A549 (cell line): Measurements from ENCODE around the gene SHC1. TPM values are rescaled to one million over a fixed set of nuclear protein-coding genes. Genes with fewer than 3 reads are reported as not detected.

ENCODE experiments used
- ATAC-seq, 2 experiments: fragments of 200-7000 bp in 1 of 2; fragments of >200 bp in 1 of 2; cut with Nextera tagmentation in 1 of 2; cut with Tn5 transposase in 1 of 2; 3 replicates each; pipeline versions ENCODE4 v1.8.0 to v1.9.1; 2018 to 2020; ENCODE audit warnings: mild to moderate bottlenecking in 1 of 2, moderate library complexity in 1 of 2
- CTCF ChIA-PET: fragments of 300-600 bp; sonication (Branson Sonifier 250); formaldehyde crosslinking; extraction: SDS; loops from one replicate; lab custom pipeline; 2021; ENCODE audit warnings: antibody characterized with exemption, inconsistent platforms; lab: Yijun Ruan, JAX
- POLR2A ChIA-PET: fragments of 350-600 bp; formaldehyde crosslinking; extraction: SDS; loops from one replicate; lab custom pipeline; 2021; ENCODE audit warnings: antibody characterized with exemption, inconsistent platforms; lab: Yijun Ruan, JAX
- DNase-seq, 2 experiments: peaks; one replicate each; pipeline versions ENCODE4 v3.0.0 to v3.0.0-alpha.2; 2011 to 2016; ENCODE audit warnings: low read depth in 1 of 2, low spot score in 1 of 2
- FAIRE-seq: peaks from 2 replicates; lab custom pipeline; 2011; peaks lifted over from hg19 to GRCh38; lab: Jason Lieb, UNC
- H3K27ac ChIP-seq, 2 experiments: fragments of >200 bp; sonication (Bioruptor Twin); formaldehyde crosslinking; 3 replicates each; pipeline ENCODE4 v1.5.1; 2016 to 2017
- H3K4me1 ChIP-seq: fragments of >200 bp; sonication (Bioruptor Twin); formaldehyde crosslinking; 3 replicates; pipeline ENCODE4 v1.6.1; 2016
- H3K4me2 ChIP-seq: fragments of >200 bp; sonication (Bioruptor Twin); formaldehyde crosslinking; 3 replicates; pipeline ENCODE4 v1.6.1; 2016
- H3K4me3 ChIP-seq: fragments of >200 bp; sonication (Bioruptor Twin); formaldehyde crosslinking; 3 replicates; pipeline ENCODE4 v1.5.1; 2016
- H3K9me3 ChIP-seq: fragments of >200 bp; sonication (Bioruptor Twin); formaldehyde crosslinking; 3 replicates; pipeline ENCODE4 v1.6.1; 2016
- CBX2 ChIP-seq: fragments of 200-600 bp; sonication (generic); IDR thresholded peaks from 2 replicates; pipeline ENCODE4 v1.6.1; 2016; ENCODE audit warnings: low read depth, mild to moderate bottlenecking, borderline replicate concordance
- CEBPB ChIP-seq, 2 experiments: fragments of >200 bp in 1 of 2; sonication (Bioruptor Twin) in 1 of 2; formaldehyde crosslinking in 1 of 2; IDR thresholded peaks; 2 replicates each; pipeline ENCODE4 v1.6.1; 2012 to 2016
- CHD4 ChIP-seq: fragments of 200-600 bp; sonication (generic); IDR thresholded peaks from 2 replicates; pipeline ENCODE4 v1.6.1; 2016; ENCODE audit warnings: antibody characterized with exemption, mild to moderate bottlenecking, borderline replicate concordance
- EHF ChIP-seq: fragments of 250-450 bp; sonication (Bioruptor Pico); IDR thresholded peaks from 2 replicates; pipeline ENCODE4 v1.5.0; 2020; ENCODE audit warnings: mild to moderate bottlenecking
- EHMT2 ChIP-seq: fragments of 200-600 bp; sonication (generic); IDR thresholded peaks from 2 replicates; pipeline ENCODE4 v1.6.1; 2016; ENCODE audit warnings: antibody characterized with exemption, low read depth, mild to moderate bottlenecking, moderate library complexity
- EP300 ChIP-seq, 2 experiments: fragments of >200 bp; sonication (Bioruptor Twin); formaldehyde crosslinking; IDR thresholded peaks; 2 replicates in 1 of 2; 3 replicates in 1 of 2; pipeline ENCODE4 v1.6.1; 2016 to 2017
- ESRRA ChIP-seq: fragments of 150-350 bp; IDR thresholded peaks from 2 replicates; pipeline ENCODE4 v1.6.1; 2014; ENCODE audit warnings: mild to moderate bottlenecking, low read length, borderline replicate concordance
- FOSB ChIP-seq: fragments of 250-450 bp; sonication (Bioruptor Pico); IDR thresholded peaks from 2 replicates; pipeline ENCODE4 v1.5.0; 2020; ENCODE audit warnings: mild to moderate bottlenecking, moderate library complexity
- GATA3 ChIP-seq: IDR thresholded peaks from 2 replicates; pipeline ENCODE4 v1.6.1; 2012; ENCODE audit warnings: borderline replicate concordance
- HEYL ChIP-seq: fragments of 250-450 bp; sonication (Bioruptor Pico); IDR thresholded peaks from 2 replicates; pipeline ENCODE4 v1.8.0; 2021; ENCODE audit warnings: mild to moderate bottlenecking, moderate library complexity
- JUN ChIP-seq, 2 experiments: fragments of >200 bp; sonication (Bioruptor Twin); formaldehyde crosslinking; IDR thresholded peaks; 2 replicates in 1 of 2; 3 replicates in 1 of 2; pipeline ENCODE4 v1.6.1; 2016 to 2017
- KDM5A ChIP-seq: fragments of 200-600 bp; sonication (generic); IDR thresholded peaks from 2 replicates; pipeline ENCODE4 v1.6.1; 2016; ENCODE audit warnings: antibody characterized with exemption, mild to moderate bottlenecking
- MAFK ChIP-seq: fragments of 450-650 bp; IDR thresholded peaks from 2 replicates; pipeline ENCODE4 v1.6.1; 2014; ENCODE audit not compliant: partially characterized antibody
- MYC ChIP-seq: IDR thresholded peaks from 2 replicates; pipeline ENCODE4 v1.6.1; 2012; ENCODE audit warnings: mild to moderate bottlenecking, inconsistent platforms, low read length, improper control_type of control experiment, borderline replicate concordance
- NPAS2 ChIP-seq: fragments of 250-450 bp; sonication (Bioruptor Pico); IDR thresholded peaks from 2 replicates; pipeline ENCODE4 v1.8.0; 2022; ENCODE audit warnings: mild to moderate bottlenecking, moderate library complexity, borderline replicate concordance
- NR3C1 ChIP-seq: fragments of >200 bp; sonication (Bioruptor Twin); formaldehyde crosslinking; IDR thresholded peaks from 3 replicates; pipeline ENCODE4 v1.6.1; 2017
- PBX3 ChIP-seq: IDR thresholded peaks from 2 replicates; pipeline ENCODE4 v1.6.1; 2012
- PHF8 ChIP-seq: fragments of 200-600 bp; sonication (generic); IDR thresholded peaks from 2 replicates; pipeline ENCODE4 v1.6.1; 2016; ENCODE audit warnings: low read depth, mild to moderate bottlenecking, antibody characterized with exemption, moderate library complexity, borderline replicate concordance
- POLR2AphosphoS2 ChIP-seq: conservative IDR thresholded peaks from 2 replicates; pipeline ENCODE4 v1.6.1; 2012; ENCODE audit warnings: low read length, improper control_type of control experiment, inconsistent platforms
- RARB ChIP-seq: fragments of 250-450 bp; sonication (Bioruptor Pico); IDR thresholded peaks from 2 replicates; pipeline ENCODE4 v1.8.0; 2021; ENCODE audit warnings: mild to moderate bottlenecking, moderate library complexity
- RCOR1 ChIP-seq: fragments of 150-350 bp; IDR thresholded peaks from 2 replicates; pipeline ENCODE4 v1.6.1; 2014; ENCODE audit warnings: antibody characterized with exemption, low read length, low read depth
- RFX5 ChIP-seq: fragments of 450-650 bp; IDR thresholded peaks from 2 replicates; pipeline ENCODE4 v1.7.1; 2014; ENCODE audit warnings: antibody characterized with exemption, mild to moderate bottlenecking, moderate library complexity
- SMC3 ChIP-seq: fragments of >200 bp; sonication (Bioruptor Twin); formaldehyde crosslinking; IDR thresholded peaks from 3 replicates; pipeline ENCODE4 v1.6.1; 2018; ENCODE audit warnings: inconsistent platforms
- SREBF2 ChIP-seq: fragments of 450-650 bp; IDR thresholded peaks from 2 replicates; pipeline ENCODE4 v1.6.1; 2014; ENCODE audit warnings: mild to moderate bottlenecking, moderate library complexity
- TFCP2L1 ChIP-seq: fragments of 250-450 bp; sonication (Bioruptor Pico); IDR thresholded peaks from 2 replicates; pipeline ENCODE4 v1.5.0; 2021; ENCODE audit warnings: mild to moderate bottlenecking
- TP53 ChIP-seq: fragments of 250-450 bp; sonication (Bioruptor Pico); IDR thresholded peaks from 2 replicates; pipeline ENCODE4 v1.5.0; 2021; ENCODE audit warnings: mild to moderate bottlenecking, moderate library complexity
- USF2 ChIP-seq: fragments of 450-650 bp; IDR thresholded peaks from 2 replicates; pipeline ENCODE4 v1.6.1; 2014; ENCODE audit warnings: antibody characterized with exemption
- ZC3H11A ChIP-seq: fragments of 450-650 bp; IDR thresholded peaks from 2 replicates; pipeline ENCODE4 v1.6.1; 2014; ENCODE audit warnings: antibody characterized with exemption, mild to moderate bottlenecking
- ZFP36 ChIP-seq: fragments of 450-650 bp; IDR thresholded peaks from 2 replicates; pipeline ENCODE4 v1.6.1; 2014; ENCODE audit warnings: borderline replicate concordance; ENCODE audit not compliant: partially characterized antibody
- WGBS: methylation state at CpG from one replicate; pipeline ENCODE4 v1.1.6; 2017; ENCODE audit errors: missing lambda C conversion rate; 5-methylcytosine and 5-hydroxymethylcytosine counted together
- polyA minus RNA-seq: library from RNA; depleted of rRNA, polyadenylated mRNA; stranded (reverse); fragments of >200 nt; gene quantifications from 2 replicates; pipeline ENCODE4 v1.2.3, GENCODE V29; 2011; rRNA and poly(A)+ RNA removed
- polyA plus RNA-seq, 4 experiments: library from polyadenylated mRNA; depleted of rRNA in 3 of 4; stranded (reverse); fragments of >200 nt; fragmentation: RNase III in 1 of 4; extraction: RNeasy Plus Mini Kit Qiagen cat#74134 plus additional on column Dnase treatment in 1 of 4; gene quantifications; 2 replicates in 3 of 4; 3 replicates in 1 of 4; pipeline ENCODE4 v1.2.3, GENCODE V29; 2011 to 2017
- TF ChIP-seq, protein P1 (sequence below): fragments of >200 bp; sonication (Bioruptor Twin); formaldehyde crosslinking; IDR thresholded peaks from 2 replicates; pipeline ENCODE4 v1.6.1; 2016
- TF ChIP-seq, protein P2 (sequence below): fragments of 250-450 bp; sonication (Bioruptor Pico); IDR thresholded peaks from 2 replicates; pipeline ENCODE4 v1.5.0; 2020; ENCODE audit warnings: low read depth, mild to moderate bottlenecking, moderate library complexity
- TF ChIP-seq, protein P3 (sequence below): IDR thresholded peaks from 2 replicates; pipeline ENCODE4 v1.6.1; 2012; ENCODE audit warnings: low read depth, borderline replicate concordance
- TF ChIP-seq, protein P4 (sequence below): fragments of >200 bp; sonication (Bioruptor Twin); formaldehyde crosslinking; IDR thresholded peaks from 3 replicates; pipeline ENCODE4 v1.6.1; 2016
- TF ChIP-seq, protein P5 (sequence below): fragments of 150-350 bp; IDR thresholded peaks from 2 replicates; pipeline ENCODE4 v1.6.1; 2014; ENCODE audit warnings: low read depth, mild to moderate bottlenecking, low read length

Gene SHC1
- polyA plus RNA-seq (2011; rRNA removed) (174 and 203 TPM in 2 replicates), polyA plus RNA-seq (2017; fragmentation: RNase III; extraction: RNeasy Plus Mini Kit Qiagen cat#74134 plus additional on column Dnase treatment) (117 to 124 TPM (median 118 TPM) in 3 replicates), polyA minus RNA-seq (278 and 293 TPM in 2 replicates)
- polyA plus RNA-seq (2012; cell fraction: cytosol; rRNA removed): 156 and 206 TPM in 2 replicates
- 288 and 324 TPM in 2 replicates for polyA plus RNA-seq (2012; cell fraction: nucleus; rRNA removed)

DNA sequence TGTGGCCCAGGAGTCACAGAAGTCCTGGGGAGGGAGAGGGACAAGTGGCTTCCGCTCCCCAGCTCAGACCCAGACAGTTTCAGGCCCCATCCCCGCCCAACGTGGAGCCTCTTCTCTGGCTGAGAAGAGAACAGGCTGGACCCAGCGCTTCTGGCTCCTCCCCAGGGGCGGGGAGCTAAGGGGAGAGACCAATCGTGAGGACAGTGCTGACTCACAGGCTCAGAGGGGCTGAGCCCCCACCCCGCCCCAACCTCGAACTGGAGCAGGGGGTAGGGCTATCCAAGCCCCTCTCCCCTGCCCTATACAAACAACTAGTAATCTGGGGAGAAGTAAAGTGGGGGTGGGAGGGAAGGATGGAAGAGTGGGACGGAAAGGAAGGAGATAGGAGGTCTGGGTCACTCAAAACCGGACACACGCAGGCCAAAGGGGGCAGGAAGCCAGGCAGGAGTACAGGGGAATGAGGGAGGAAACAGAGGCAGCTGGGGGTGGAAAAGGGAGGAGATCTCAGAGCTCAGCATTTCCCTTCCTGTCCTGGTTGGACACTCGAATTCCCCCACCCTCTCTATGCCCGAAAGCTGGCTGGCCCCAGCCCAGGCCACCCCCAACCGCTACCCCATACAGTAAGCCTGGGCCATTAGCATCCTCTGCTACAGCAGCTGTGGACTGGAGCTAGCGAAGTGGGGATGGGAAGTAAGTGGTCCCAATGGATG lies at the start of gene SHC1:
Gene SHC1, minus strand, starts transcription at position 117 of the 710 bp plus-strand sequence. CDS start 221 bp downstream, outside the sequence.
- peak within 1 kb of the TSS; percentile 99 for H3K4me2 ChIP-seq
- H3K4me3 ChIP-seq: peak within 1 kb of the TSS; percentile 65
- no peaks in the 10 kb centered on the region for H3K9me3 ChIP-seq
- FAIRE-seq (no peak), ATAC-seq (peak; percentile 54 to 74), DNase-seq (peak; percentile 93 to 94)
- ChIA-PET POLR2A (interaction anchor here (0.6 to 6.3 kb wide), 15 partner anchors 9 to 370 kb away, joined by 3 to 91 read pairs (median 6); partner anchors contain the start of genes ADAM15, FLAD1, LENEP and PBXIP1), CTCF (interaction anchor here (0.6 to 2.2 kb wide), 5 partner anchors 94 to 981 kb away, joined by 3 to 7 read pairs (median 3); no protein-coding TSS in a partner anchor)
- 6% methylated on average over 8 of the region's 15 CpGs for WGBS
- H3K4me1 ChIP-seq: peaks cover 41% of the 10 kb centered on the region
- H3K27ac ChIP-seq: peak within 1 kb of the TSS; percentile 98 to 100
- TF ChIP-seq CEBPB (IDR thresholded peaks at IDR 0.05): no peak
- 0 out of 2 replicates have a peak, but pooled peaks have one; percentile 27 for TF ChIP-seq RARB
- no peak for TF ChIP-seq ESRRA
- TF ChIP-seq SREBF2: no peak
- TF ChIP-seq EHMT2: no peak
- no peak for TF ChIP-seq CBX2
- TF ChIP-seq POLR2AphosphoS2: no peak
- TF ChIP-seq EP300 (IDR thresholded peaks at IDR 0.05): no peak
- TF ChIP-seq MAFK: peak; percentile 63
- TF ChIP-seq EHF (CRISPR knock-in tag): 0 out of 2 replicates have a peak, but pooled peaks have one; percentile 32
- TF ChIP-seq MYC: no peak
- TF ChIP-seq SMC3: no peak
- TF ChIP-seq PHF8: no peak
- TF ChIP-seq NPAS2 (CRISPR knock-in tag): no peak
- TF ChIP-seq TFCP2L1 (CRISPR knock-in tag): 0 out of 2 replicates have a peak, but pooled peaks have one; percentile 42
- no peak for TF ChIP-seq NR3C1
- TF ChIP-seq KDM5A: no peak
- TF ChIP-seq RCOR1: no peak
- TF ChIP-seq ZFP36: no peak
- TF ChIP-seq PBX3: no peak
- TF ChIP-seq CHD4: no peak
- TF ChIP-seq, protein P1, sequence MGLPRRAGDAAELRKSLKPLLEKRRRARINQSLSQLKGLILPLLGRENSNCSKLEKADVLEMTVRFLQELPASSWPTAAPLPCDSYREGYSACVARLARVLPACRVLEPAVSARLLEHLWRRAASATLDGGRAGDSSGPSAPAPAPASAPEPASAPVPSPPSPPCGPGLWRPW: no peak
- TF ChIP-seq, protein P2, sequence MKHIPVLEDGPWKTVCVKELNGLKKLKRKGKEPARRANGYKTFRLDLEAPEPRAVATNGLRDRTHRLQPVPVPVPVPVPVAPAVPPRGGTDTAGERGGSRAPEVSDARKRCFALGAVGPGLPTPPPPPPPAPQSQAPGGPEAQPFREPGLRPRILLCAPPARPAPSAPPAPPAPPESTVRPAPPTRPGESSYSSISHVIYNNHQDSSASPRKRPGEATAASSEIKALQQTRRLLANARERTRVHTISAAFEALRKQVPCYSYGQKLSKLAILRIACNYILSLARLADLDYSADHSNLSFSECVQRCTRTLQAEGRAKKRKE (CRISPR knock-in tag): no peak
- TF ChIP-seq TP53 (CRISPR knock-in tag): peak; percentile 71; the same call in 1 of the 2 replicates
- TF ChIP-seq, protein P3, sequence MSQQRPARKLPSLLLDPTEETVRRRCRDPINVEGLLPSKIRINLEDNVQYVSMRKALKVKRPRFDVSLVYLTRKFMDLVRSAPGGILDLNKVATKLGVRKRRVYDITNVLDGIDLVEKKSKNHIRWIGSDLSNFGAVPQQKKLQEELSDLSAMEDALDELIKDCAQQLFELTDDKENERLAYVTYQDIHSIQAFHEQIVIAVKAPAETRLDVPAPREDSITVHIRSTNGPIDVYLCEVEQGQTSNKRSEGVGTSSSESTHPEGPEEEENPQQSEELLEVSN: no peak
- no peak for TF ChIP-seq USF2
- no peak for TF ChIP-seq RFX5
- TF ChIP-seq, protein P4, sequence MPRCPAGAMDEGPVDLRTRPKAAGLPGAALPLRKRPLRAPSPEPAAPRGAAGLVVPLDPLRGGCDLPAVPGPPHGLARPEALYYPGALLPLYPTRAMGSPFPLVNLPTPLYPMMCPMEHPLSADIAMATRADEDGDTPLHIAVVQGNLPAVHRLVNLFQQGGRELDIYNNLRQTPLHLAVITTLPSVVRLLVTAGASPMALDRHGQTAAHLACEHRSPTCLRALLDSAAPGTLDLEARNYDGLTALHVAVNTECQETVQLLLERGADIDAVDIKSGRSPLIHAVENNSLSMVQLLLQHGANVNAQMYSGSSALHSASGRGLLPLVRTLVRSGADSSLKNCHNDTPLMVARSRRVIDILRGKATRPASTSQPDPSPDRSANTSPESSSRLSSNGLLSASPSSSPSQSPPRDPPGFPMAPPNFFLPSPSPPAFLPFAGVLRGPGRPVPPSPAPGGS: peak; percentile 79; the same call in 2 of the 3 replicates
- peak; percentile 28; the same call in 1 of the 2 replicates for TF ChIP-seq HEYL
- TF ChIP-seq GATA3: 0 out of 2 replicates have a peak, but pooled peaks have one; percentile 11
- no peak for TF ChIP-seq FOSB
- TF ChIP-seq, protein P5, sequence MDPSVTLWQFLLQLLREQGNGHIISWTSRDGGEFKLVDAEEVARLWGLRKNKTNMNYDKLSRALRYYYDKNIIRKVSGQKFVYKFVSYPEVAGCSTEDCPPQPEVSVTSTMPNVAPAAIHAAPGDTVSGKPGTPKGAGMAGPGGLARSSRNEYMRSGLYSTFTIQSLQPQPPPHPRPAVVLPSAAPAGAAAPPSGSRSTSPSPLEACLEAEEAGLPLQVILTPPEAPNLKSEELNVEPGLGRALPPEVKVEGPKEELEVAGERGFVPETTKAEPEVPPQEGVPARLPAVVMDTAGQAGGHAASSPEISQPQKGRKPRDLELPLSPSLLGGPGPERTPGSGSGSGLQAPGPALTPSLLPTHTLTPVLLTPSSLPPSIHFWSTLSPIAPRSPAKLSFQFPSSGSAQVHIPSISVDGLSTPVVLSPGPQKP: no peak
- peak; percentile 83 to 89 for TF ChIP-seq JUN (IDR thresholded peaks at IDR 0.05)
- TF ChIP-seq ZC3H11A: no peak
